ENCODE measurements around the gene CLIC6.

The CLIC6 gene

GRCh38 chr21:34704119-34704518, 35.3 kb downstream of the CLIC6 start:
- TF ChIP-seq PATZ1 (CRISPR knock-in tag; IDR thresholded peaks at IDR 0.05; ENCODE audit: borderline replicate concordance) (0 out of 2 replicates have a peak, but pooled peaks have one; percentile 14), TCF4 (CRISPR knock-in tag; IDR thresholded peaks at IDR 0.05; ENCODE audit: borderline replicate concordance) (peak; percentile 73), BACH2 (CRISPR knock-in tag; IDR thresholded peaks at IDR 0.05; ENCODE audit: borderline replicate concordance) (no peak), CSRNP3 (CRISPR knock-in tag; IDR thresholded peaks at IDR 0.05) (no peak), GLIS3 (CRISPR knock-in tag; IDR thresholded peaks at IDR 0.05) (peak; percentile 66; the same call in 1 of the 2 replicates), ZFP30 (CRISPR knock-in tag; IDR thresholded peaks at IDR 0.05) (no peak), ESRRG (CRISPR knock-in tag; IDR thresholded peaks at IDR 0.05) (no peak), TOX (CRISPR knock-in tag; IDR thresholded peaks at IDR 0.05; ENCODE audit: borderline replicate concordance) (no peak), ARNTL (CRISPR knock-in tag; IDR thresholded peaks at IDR 0.05; ENCODE audit: borderline replicate concordance, low read depth) (no peak), CREB5 (CRISPR knock-in tag; IDR thresholded peaks at IDR 0.05; ENCODE audit: low read depth) (peak; percentile 60), OSR1 (CRISPR knock-in tag; IDR thresholded peaks at IDR 0.05) (no peak), ISL1 (CRISPR knock-in tag; IDR thresholded peaks at IDR 0.05) (peak; percentile 92), ZC3H10 (CRISPR knock-in tag; IDR thresholded peaks at IDR 0.05) (no peak), SNAI2 (CRISPR knock-in tag; IDR thresholded peaks at IDR 0.05) (no peak), ZNF70 (CRISPR knock-in tag; IDR thresholded peaks at IDR 0.05) (no peak), POU6F1 (CRISPR knock-in tag; IDR thresholded peaks at IDR 0.05; ENCODE audit: borderline replicate concordance, low read depth) (no peak; the same call in 1 of the 2 replicates), TSHZ2 (CRISPR knock-in tag; IDR thresholded peaks at IDR 0.05) (peak; percentile 84), ZNF8 (CRISPR knock-in tag; IDR thresholded peaks at IDR 0.05) (no peak), PPARA (CRISPR knock-in tag; IDR thresholded peaks at IDR 0.05; ENCODE audit: borderline replicate concordance) (no peak), ZNF565 (CRISPR knock-in tag; conservative IDR thresholded peaks at IDR 0.05; ENCODE audit: low read depth) (no peak), RARB (CRISPR knock-in tag; IDR thresholded peaks at IDR 0.05) (no peak), ZFP3 (CRISPR knock-in tag; IDR thresholded peaks at IDR 0.05) (0 out of 2 replicates have a peak, but pooled peaks have one; percentile 38), CSDC2 (CRISPR knock-in tag; IDR thresholded peaks at IDR 0.05) (no peak)
- no peak; the same call in 2 of the 3 replicates for ATAC-seq

- ATAC-seq = no peak
- no peak for TF ChIP-seq ZNF70 (CRISPR knock-in tag; IDR thresholded peaks at IDR 0.05)
- no peak for TF ChIP-seq ESRRG (CRISPR knock-in tag; IDR thresholded peaks at IDR 0.05)
- TF ChIP-seq ZFP30 (CRISPR knock-in tag; IDR thresholded peaks at IDR 0.05) = no peak
- no peak for TF ChIP-seq SNAI2 (CRISPR knock-in tag; IDR thresholded peaks at IDR 0.05)
- TF ChIP-seq TSHZ2 (CRISPR knock-in tag; IDR thresholded peaks at IDR 0.05) = no peak
- TF ChIP-seq BACH2 (CRISPR knock-in tag; IDR thresholded peaks at IDR 0.05; ENCODE audit: borderline replicate concordance) = no peak
- no peak for TF ChIP-seq PPARA (CRISPR knock-in tag; IDR thresholded peaks at IDR 0.05; ENCODE audit: borderline replicate concordance)
- TF ChIP-seq TCF4 (CRISPR knock-in tag; IDR thresholded peaks at IDR 0.05; ENCODE audit: borderline replicate concordance) = no peak
- TF ChIP-seq ZNF565 (CRISPR knock-in tag; conservative IDR thresholded peaks at IDR 0.05; ENCODE audit: low read depth) = no peak
- TF ChIP-seq ZFP3 (CRISPR knock-in tag; IDR thresholded peaks at IDR 0.05) = no peak
- TF ChIP-seq PATZ1 (CRISPR knock-in tag; IDR thresholded peaks at IDR 0.05; ENCODE audit: borderline replicate concordance) = no peak
Measured at GRCh38 chr21:34705011-34705410, 36.2 kb downstream of the CLIC6 start.
